Measurements from ENCODE around the gene KDM4C.

Gene KDM4C

DNA sequence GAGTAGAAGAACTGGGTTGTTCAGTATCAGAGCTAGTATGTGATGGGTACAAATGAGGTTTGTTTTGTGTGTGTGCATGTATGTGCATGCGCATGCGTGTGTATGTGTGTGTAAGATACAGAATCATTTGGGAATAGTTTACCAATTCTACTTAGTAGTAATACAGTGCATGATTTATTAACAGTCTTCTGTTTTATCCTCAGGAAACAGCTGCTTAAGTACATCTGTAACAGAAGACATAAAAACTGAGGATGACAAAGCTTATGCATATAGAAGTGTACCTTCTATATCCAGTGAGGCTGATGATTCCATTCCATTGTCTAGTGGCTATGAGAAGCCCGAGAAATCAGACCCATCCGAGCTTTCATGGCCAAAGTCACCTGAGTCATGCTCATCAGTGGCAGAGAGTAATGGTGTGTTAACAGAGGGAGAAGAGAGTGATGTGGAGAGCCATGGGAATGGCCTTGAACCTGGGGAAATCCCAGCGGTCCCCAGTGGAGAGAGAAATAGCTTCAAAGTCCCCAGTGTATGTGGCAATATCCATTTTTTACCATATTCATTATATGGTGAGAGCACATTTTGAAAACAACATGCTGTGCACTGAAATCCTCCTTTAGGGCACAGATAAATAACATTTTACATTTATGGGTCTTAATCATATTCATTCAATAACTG lies 228.5 kb downstream of the KDM4C start:
- H3K27me3 ChIP-seq (ENCODE audit: control insufficient read depth, insufficient read depth, low read length), result no peaks in the 10 kb centered on the region
- peaks cover 11% of the 10 kb centered on the region for H3K36me3 ChIP-seq (ENCODE audit: control insufficient read depth, insufficient read depth, low read length)
- no peak overlapping the region for H3K27ac ChIP-seq (ENCODE audit: low read depth, low read length)
- H3K4me1 ChIP-seq (ENCODE audit: control insufficient read depth, insufficient read depth, low read length), result no peaks in the 10 kb centered on the region
- H3K9ac ChIP-seq (ENCODE audit: low read length), result no peak overlapping the region
- H3K4me3 ChIP-seq (ENCODE audit: low read length), result no peak overlapping the region

GRCh38 chr9:6987381-6987780 lies 229.6 kb downstream of the KDM4C start:
- Histone ChIP-seq H3K27me3 (ENCODE audit: control insufficient read depth, insufficient read depth, low read length) (no peaks in the 10 kb centered on the region), H3K27ac (ENCODE audit: low read depth, low read length) (no peak overlapping the region), H3K4me3 (ENCODE audit: low read length) (no peak overlapping the region), H3K9ac (ENCODE audit: low read length) (no peak overlapping the region), H3K36me3 (ENCODE audit: control insufficient read depth, insufficient read depth, low read length) (peaks cover 11% of the 10 kb centered on the region), H3K4me1 (ENCODE audit: control insufficient read depth, insufficient read depth, low read length) (no peaks in the 10 kb centered on the region)

DNA sequence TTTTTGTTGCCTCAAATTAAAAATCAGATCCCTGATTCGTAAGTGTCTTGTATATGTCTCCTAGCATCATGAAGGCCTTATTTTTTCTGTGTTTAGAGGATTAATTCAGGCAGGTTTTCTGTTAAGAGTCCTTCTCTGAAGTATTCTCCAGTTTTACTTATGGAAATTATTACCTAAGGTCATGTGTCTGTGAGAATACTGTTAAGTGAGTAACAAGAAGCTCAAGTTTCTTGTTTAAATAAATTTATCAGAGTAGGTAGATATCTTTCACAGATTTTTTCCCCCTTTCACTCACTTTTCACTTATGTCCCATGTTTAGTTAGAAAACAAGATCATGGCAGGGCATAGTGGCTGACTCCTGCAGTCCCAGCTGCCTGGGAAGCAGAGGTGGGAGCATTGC lies 233.6 kb downstream of the KDM4C start:
- H3K27me3 ChIP-seq (ENCODE audit: control insufficient read depth, insufficient read depth, low read length), result no peaks in the 10 kb centered on the region
- H3K9ac ChIP-seq (ENCODE audit: low read length), result no peak overlapping the region
- H3K36me3 ChIP-seq (ENCODE audit: control insufficient read depth, insufficient read depth, low read length), result peaks cover 3% of the 10 kb centered on the region

DNA sequence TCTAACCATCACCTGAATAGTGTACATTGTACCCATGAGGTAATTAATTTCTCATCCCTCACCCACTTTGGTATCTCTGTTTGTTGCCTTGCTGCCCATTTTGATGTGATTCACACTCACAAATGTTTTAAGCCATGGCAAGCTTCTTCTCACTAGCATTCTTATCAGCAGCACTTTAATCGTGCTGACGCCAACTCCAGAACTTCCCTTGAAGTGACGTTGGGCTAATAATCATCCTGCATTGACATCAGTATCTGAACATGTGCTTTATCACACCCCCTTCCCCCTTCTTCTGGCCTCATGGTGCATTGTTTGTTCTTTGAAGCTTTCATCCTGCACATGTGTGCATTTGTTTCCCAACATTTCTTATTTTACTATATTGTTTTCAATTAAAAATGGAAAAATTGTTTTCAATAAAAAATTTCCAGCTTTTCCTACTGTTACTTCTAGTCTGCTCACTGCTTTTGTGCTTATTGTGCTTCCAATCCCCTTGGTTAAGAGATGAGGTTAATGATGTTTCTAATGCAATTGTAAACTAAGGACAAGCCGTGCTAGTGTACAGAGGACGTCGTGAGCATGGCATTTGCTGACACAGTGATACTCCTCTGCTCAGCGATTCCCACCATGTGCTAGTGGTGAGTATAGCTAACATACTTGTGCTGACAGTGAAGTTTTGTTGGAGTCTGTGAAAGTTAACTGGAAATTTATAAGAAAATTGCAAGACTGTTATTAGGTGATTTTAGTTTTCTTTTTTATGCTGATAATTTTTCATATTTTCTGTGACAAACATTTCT lies 238.5 kb downstream of the KDM4C start:
- H3K36me3 ChIP-seq (ENCODE audit: control insufficient read depth, insufficient read depth, low read length), result no peaks in the 10 kb centered on the region
- no peaks in the 10 kb centered on the region for H3K27me3 ChIP-seq (ENCODE audit: control insufficient read depth, insufficient read depth, low read length)
- H3K27ac ChIP-seq (ENCODE audit: low read depth, low read length), result no peak overlapping the region

More for the DNA sequence above, 233.6 kb downstream of the KDM4C start:
- no peak overlapping the region for H3K27ac ChIP-seq (ENCODE audit: low read depth, low read length)
- no peaks in the 10 kb centered on the region for H3K4me1 ChIP-seq (ENCODE audit: control insufficient read depth, insufficient read depth, low read length)
- H3K4me3 ChIP-seq (ENCODE audit: low read length), result no peak overlapping the region

GRCh38 chr9:6997330-6997729 lies 239.6 kb downstream of the KDM4C start:
- Histone ChIP-seq H3K9ac (ENCODE audit: low read length) (no peak overlapping the region), H3K27ac (ENCODE audit: low read depth, low read length) (no peak overlapping the region), H3K4me3 (ENCODE audit: low read length) (no peak overlapping the region), H3K27me3 (ENCODE audit: control insufficient read depth, insufficient read depth, low read length) (no peaks in the 10 kb centered on the region), H3K36me3 (ENCODE audit: control insufficient read depth, insufficient read depth, low read length) (no peaks in the 10 kb centered on the region), H3K4me1 (ENCODE audit: control insufficient read depth, insufficient read depth, low read length) (no peaks in the 10 kb centered on the region)

More for the DNA sequence above, 238.5 kb downstream of the KDM4C start:
- no peak overlapping the region for H3K9ac ChIP-seq (ENCODE audit: low read length)
- no peak overlapping the region for H3K4me3 ChIP-seq (ENCODE audit: low read length)
- no peaks in the 10 kb centered on the region for H3K4me1 ChIP-seq (ENCODE audit: control insufficient read depth, insufficient read depth, low read length)

- Histone ChIP-seq H3K9ac (ENCODE audit: low read length) (no peak overlapping the region), H3K27ac (ENCODE audit: low read depth, low read length) (no peak overlapping the region), H3K36me3 (ENCODE audit: control insufficient read depth, insufficient read depth, low read length) (peaks cover 3% of the 10 kb centered on the region), H3K4me1 (ENCODE audit: control insufficient read depth, insufficient read depth, low read length) (no peaks in the 10 kb centered on the region), H3K4me3 (ENCODE audit: low read length) (no peak overlapping the region), H3K27me3 (ENCODE audit: control insufficient read depth, insufficient read depth, low read length) (no peaks in the 10 kb centered on the region)
These were observed 242.0 kb downstream of the KDM4C start for GRCh38 chr9:6999794-7000193.

DNA sequence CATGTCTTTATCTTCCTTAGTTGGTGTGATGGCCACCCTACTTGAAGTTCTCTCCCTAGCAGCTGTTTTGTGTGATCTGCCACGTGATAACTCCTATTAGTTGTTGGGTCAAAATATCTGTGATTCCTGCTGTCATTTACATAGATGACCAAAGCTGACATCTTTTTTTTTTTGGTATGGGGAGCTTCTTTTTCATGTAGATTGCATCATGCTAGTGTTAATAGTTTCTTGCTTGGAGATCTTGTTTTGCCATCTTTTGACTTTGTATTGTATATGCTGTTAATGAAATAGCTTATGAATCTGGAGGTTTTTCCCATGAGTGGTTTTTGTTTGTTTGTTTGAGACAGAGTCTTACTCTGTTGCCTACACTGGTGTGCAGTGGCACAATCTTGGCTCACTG lies 243.8 kb downstream of the KDM4C start:
- no peak overlapping the region for H3K27ac ChIP-seq (ENCODE audit: low read depth, low read length)
- no peak overlapping the region for H3K9ac ChIP-seq (ENCODE audit: low read length)
- peaks cover 3% of the 10 kb centered on the region for H3K36me3 ChIP-seq (ENCODE audit: control insufficient read depth, insufficient read depth, low read length)
- no peak overlapping the region for H3K4me3 ChIP-seq (ENCODE audit: low read length)
- no peaks in the 10 kb centered on the region for H3K4me1 ChIP-seq (ENCODE audit: control insufficient read depth, insufficient read depth, low read length)
- H3K27me3 ChIP-seq (ENCODE audit: control insufficient read depth, insufficient read depth, low read length), result no peaks in the 10 kb centered on the region

- H3K36me3 ChIP-seq (ENCODE audit: control insufficient read depth, insufficient read depth, low read length), result peaks cover 14% of the 10 kb centered on the region
- no peaks in the 10 kb centered on the region for H3K4me1 ChIP-seq (ENCODE audit: control insufficient read depth, insufficient read depth, low read length)
These were observed 246.1 kb downstream of the KDM4C start for GRCh38 chr9:7003861-7004260.

GRCh38 chr9:7006417-7006816 lies 248.6 kb downstream of the KDM4C start:
- Histone ChIP-seq H3K9ac (ENCODE audit: low read length) (no peak overlapping the region), H3K36me3 (ENCODE audit: control insufficient read depth, insufficient read depth, low read length) (peaks cover 17% of the 10 kb centered on the region), H3K4me1 (ENCODE audit: control insufficient read depth, insufficient read depth, low read length) (no peaks in the 10 kb centered on the region), H3K27ac (ENCODE audit: low read depth, low read length) (no peak overlapping the region), H3K27me3 (ENCODE audit: control insufficient read depth, insufficient read depth, low read length) (no peaks in the 10 kb centered on the region), H3K4me3 (ENCODE audit: low read length) (no peak overlapping the region)

More at GRCh38 chr9:7003861-7004260, 246.1 kb downstream of the KDM4C start:
- Histone ChIP-seq H3K9ac (ENCODE audit: low read length) (no peak overlapping the region), H3K27ac (ENCODE audit: low read depth, low read length) (no peak overlapping the region), H3K27me3 (ENCODE audit: control insufficient read depth, insufficient read depth, low read length) (no peaks in the 10 kb centered on the region), H3K4me3 (ENCODE audit: low read length) (no peak overlapping the region)

- Histone ChIP-seq H3K27me3 (ENCODE audit: control insufficient read depth, insufficient read depth, low read length) (no peaks in the 10 kb centered on the region), H3K27ac (ENCODE audit: low read depth, low read length) (no peak overlapping the region), H3K36me3 (ENCODE audit: control insufficient read depth, insufficient read depth, low read length) (peaks cover 17% of the 10 kb centered on the region), H3K4me1 (ENCODE audit: control insufficient read depth, insufficient read depth, low read length) (no peaks in the 10 kb centered on the region), H3K4me3 (ENCODE audit: low read length) (no peak overlapping the region), H3K9ac (ENCODE audit: low read length) (no peak overlapping the region)
These were observed 250.6 kb downstream of the KDM4C start for GRCh38 chr9:7008411-7008810.

DNA sequence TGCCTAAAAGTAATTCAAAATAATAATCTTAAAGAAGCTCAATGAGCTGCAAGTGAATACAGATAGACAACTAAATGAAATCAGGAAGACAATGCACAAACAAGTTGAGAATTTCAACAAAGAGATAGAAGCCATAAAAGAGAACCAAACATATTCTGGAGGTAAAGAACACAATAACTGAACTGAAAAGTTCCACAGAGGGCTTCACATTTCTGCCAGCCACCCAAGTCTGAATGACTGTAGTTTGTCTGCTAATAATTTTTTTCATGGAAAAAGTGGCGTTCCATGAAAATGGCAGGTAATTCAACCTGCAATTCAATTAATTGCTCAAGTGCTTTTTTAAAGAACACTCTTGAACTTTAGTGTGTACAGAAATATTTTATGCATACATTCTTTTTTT lies 251.3 kb downstream of the KDM4C start:
- Histone ChIP-seq H3K36me3 (ENCODE audit: control insufficient read depth, insufficient read depth, low read length) (peaks cover 14% of the 10 kb centered on the region), H3K4me3 (ENCODE audit: low read length) (no peak overlapping the region), H3K27me3 (ENCODE audit: control insufficient read depth, insufficient read depth, low read length) (no peaks in the 10 kb centered on the region), H3K4me1 (ENCODE audit: control insufficient read depth, insufficient read depth, low read length) (no peaks in the 10 kb centered on the region), H3K27ac (ENCODE audit: low read depth, low read length) (no peak overlapping the region), H3K9ac (ENCODE audit: low read length) (no peak overlapping the region)

DNA sequence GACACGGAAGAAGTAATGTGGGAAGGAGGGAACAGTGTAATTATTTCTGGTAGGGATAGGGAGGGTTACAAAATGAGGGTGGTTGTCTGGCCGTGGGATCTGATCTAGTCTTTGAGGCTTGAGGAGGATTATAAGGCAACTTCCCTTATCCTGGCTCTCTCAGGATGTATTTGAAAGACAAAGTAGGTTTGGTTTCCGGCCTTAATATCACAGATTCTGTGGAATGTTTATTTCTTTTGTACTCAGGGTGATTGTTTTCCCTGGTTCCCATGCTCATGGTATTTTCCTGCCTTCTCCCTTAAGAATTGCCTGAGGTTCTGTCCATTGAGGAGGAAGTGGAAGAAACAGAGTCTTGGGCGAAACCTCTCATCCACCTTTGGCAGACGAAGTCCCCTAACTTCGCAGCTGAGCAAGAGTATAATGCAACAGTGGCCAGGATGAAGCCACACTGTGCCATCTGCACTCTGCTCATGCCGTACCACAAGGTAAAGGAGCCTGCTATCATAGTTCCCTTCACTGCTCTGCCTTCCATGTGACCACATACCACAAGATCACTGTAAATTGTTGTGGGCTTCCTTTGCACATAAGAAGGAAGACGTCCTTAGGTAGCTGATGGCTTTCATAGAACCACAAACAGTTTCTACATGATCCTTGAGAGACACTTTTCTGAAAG lies 253.8 kb downstream of the KDM4C start:
- Histone ChIP-seq H3K27ac (ENCODE audit: low read depth, low read length) (no peak overlapping the region), H3K4me1 (ENCODE audit: control insufficient read depth, insufficient read depth, low read length) (no peaks in the 10 kb centered on the region), H3K9ac (ENCODE audit: low read length) (no peak overlapping the region), H3K4me3 (ENCODE audit: low read length) (no peak overlapping the region), H3K27me3 (ENCODE audit: control insufficient read depth, insufficient read depth, low read length) (no peaks in the 10 kb centered on the region), H3K36me3 (ENCODE audit: control insufficient read depth, insufficient read depth, low read length) (peaks cover 18% of the 10 kb centered on the region)

Measured in rectal smooth muscle tissue (tissue), 1 donor.